Ascending aorta (tissue), 2 donors: Measurements from ENCODE around the gene CYP2U1. TPM values are rescaled to one million over a fixed set of nuclear protein-coding genes. Genes with fewer than 3 reads are reported as not detected.
A peak's percentile ranks its signal among the peaks of the same experiment; 100 is the strongest.

Source experiments
- DNase-seq, 2 donors: peaks; one replicate each; pipeline ENCODE4 v3.0.0-alpha.2; 2019; ENCODE audit warnings: low spot score in 2 of 2
- H3K27ac ChIP-seq, 2 donors: fragments of 200-600 bp; sonication (generic); one replicate each; pipeline ENCODE4 v1.5.1; 2016 to 2017; ENCODE audit warnings: mild to moderate bottlenecking in 1 of 2
- H3K27me3 ChIP-seq: fragments of 200-600 bp; sonication (generic); one replicate; pipeline ENCODE4 v1.5.1; 2017
- H3K36me3 ChIP-seq, 2 donors: fragments of 200-600 bp; sonication (generic); one replicate each; pipeline ENCODE4 v1.5.1; 2016
- H3K4me1 ChIP-seq, 2 donors: fragments of 200-600 bp; sonication (generic); one replicate each; pipeline ENCODE4 v1.5.1; 2016 to 2017; ENCODE audit warnings: mild to moderate bottlenecking in 1 of 2
- H3K4me3 ChIP-seq, 2 donors: fragments of 200-600 bp; sonication (generic); one replicate each; pipeline ENCODE4 v1.5.1; 2016 to 2017; ENCODE audit warnings: mild to moderate bottlenecking in 1 of 2
- H3K9me3 ChIP-seq, 2 donors: fragments of 200-600 bp; sonication (generic); one replicate each; pipeline ENCODE4 v1.5.1; 2016
- intact Hi-C: fragments of 100-400 bp; cut with DNase I; formaldehyde crosslinking; loops from one replicate; pipeline ENCODE4 v1.15.1; 2023
- total RNA-seq: library from RNA; depleted of rRNA; stranded (reverse); fragments of >200 nt; gene quantifications from one replicate; pipeline ENCODE4 v1.1.0, GENCODE V29; 2016
- TF ChIP-seq, protein P1 (sequence below), 3 experiments: fragments of 200-600 bp in 2 of 3; fragments of 450-650 bp in 1 of 3; sonication (generic) in 2 of 3; IDR thresholded peaks; one replicate each; pipeline ENCODE4 v1.5.1; 2016 to 2019; ENCODE audit warnings: antibody characterized with exemption in 3 of 3, mild to moderate bottlenecking in 1 of 3, moderate library complexity in 1 of 3

Gene CYP2U1
- total RNA-seq, 1 donor from 2014 or later: 23.8 TPM

DNA sequence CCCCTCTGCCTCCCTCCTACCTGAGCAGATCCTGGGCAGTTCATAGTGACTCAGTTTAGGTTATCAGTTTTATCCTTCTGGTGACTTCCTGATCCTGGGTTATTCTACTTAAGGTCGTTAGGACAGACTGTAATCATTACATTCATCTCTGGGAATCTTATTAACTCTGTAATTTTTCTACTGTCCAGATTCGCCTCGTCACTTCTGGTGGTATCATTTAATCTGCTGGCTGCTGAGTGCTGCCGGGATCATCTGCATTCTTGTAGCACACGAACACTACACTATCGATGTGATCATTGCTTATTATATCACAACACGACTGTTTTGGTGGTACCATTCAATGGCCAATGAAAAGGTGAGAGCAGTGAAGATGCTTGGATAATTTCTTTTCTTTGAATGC is 23.0 kb upstream of the CYP2U1 start:
- H3K9me3 ChIP-seq: no peaks in the 10 kb centered on the region
- no peak for DNase-seq
- TF ChIP-seq, protein P1, sequence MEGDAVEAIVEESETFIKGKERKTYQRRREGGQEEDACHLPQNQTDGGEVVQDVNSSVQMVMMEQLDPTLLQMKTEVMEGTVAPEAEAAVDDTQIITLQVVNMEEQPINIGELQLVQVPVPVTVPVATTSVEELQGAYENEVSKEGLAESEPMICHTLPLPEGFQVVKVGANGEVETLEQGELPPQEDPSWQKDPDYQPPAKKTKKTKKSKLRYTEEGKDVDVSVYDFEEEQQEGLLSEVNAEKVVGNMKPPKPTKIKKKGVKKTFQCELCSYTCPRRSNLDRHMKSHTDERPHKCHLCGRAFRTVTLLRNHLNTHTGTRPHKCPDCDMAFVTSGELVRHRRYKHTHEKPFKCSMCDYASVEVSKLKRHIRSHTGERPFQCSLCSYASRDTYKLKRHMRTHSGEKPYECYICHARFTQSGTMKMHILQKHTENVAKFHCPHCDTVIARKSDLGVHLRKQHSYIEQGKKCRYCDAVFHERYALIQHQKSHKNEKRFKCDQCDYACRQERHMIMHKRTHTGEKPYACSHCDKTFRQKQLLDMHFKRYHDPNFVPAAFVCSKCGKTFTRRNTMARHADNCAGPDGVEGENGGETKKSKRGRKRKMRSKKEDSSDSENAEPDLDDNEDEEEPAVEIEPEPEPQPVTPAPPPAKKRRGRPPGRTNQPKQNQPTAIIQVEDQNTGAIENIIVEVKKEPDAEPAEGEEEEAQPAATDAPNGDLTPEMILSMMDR (IDR thresholded peaks at IDR 0.05): no peak
- no peak overlapping the region for H3K4me3 ChIP-seq
- H3K27me3 ChIP-seq: no peaks in the 10 kb centered on the region
- H3K4me1 ChIP-seq: no peaks in the 10 kb centered on the region
- intact Hi-C loops: no loop called here
- H3K27ac ChIP-seq: no peak overlapping the region
- peaks cover 5 to 19% of the 10 kb centered on the region in 2 donors for H3K36me3 ChIP-seq

DNA sequence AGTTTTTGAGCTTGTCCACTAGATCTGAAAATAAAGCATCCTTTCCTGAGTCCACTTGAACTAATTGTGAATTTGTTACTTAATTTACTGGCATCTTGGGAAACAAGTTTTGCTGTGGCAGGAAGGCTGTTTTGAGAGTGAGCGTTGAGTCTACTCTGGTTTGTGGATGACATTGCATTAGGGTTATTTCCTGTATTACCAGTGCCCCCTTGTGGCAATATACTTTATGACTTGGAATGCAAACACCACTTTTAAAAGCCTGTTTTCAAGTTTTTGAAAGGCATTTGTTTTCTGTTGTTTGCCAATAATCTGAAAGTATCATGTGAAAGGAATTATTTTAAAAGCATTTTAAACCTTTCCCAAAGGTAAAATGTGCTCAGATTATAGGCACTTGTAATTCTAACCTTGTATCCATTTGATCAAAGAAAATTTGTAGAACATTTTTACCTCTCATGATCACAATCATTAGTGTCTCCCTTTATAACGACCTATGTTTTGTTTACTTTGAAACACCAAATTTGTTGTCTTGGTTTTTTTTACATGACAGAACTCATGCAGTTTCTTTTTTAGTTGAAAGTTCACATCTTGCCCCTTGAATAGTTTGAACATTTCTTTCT is 18.0 kb upstream of the CYP2U1 start:
- no peaks in the 10 kb centered on the region for H3K9me3 ChIP-seq
- no peak overlapping the region for H3K27ac ChIP-seq
- peak in 1 of 2 donors; percentile 65 for DNase-seq
- no peak overlapping the region for H3K4me3 ChIP-seq
- peaks cover 5 to 18% of the 10 kb centered on the region in 2 donors for H3K36me3 ChIP-seq
- intact Hi-C loops: loop anchor here (1.0 kb wide), 2 partner anchors 88 to 153 kb away; no protein-coding TSS in a partner anchor
- no peaks in the 10 kb centered on the region for H3K4me1 ChIP-seq
- no peaks in the 10 kb centered on the region for H3K27me3 ChIP-seq
- TF ChIP-seq, protein P1 (IDR thresholded peaks at IDR 0.05): peak; percentile 68 to 75 (median 72)

DNA sequence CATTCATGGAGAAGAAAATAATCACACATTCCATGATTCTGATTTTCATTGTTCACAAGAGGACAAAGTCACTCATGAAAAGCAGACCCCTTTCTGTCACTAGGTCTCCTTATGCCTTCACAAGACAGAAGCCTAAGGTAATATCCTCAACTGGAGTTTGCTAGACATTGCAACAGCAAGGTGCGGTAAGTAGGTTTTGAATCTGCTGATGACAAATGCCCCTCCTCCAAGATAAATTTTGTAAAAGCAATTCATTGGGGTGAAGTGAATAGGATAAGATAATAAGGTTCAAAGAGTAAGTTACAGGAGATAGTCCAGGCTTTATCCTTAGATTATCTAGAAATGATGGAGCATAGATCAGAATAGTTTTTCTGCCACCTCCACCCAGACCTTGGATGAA is 16.1 kb upstream of the CYP2U1 start:
- Histone ChIP-seq H3K4me3 (no peak overlapping the region), H3K9me3 (peaks cover 3 to 18% of the 10 kb centered on the region in 2 donors), H3K4me1 (no peaks in the 10 kb centered on the region), H3K27ac (no peak overlapping the region), H3K27me3 (no peaks in the 10 kb centered on the region), H3K36me3 (peaks cover 0 to 3% of the 10 kb centered on the region in 2 donors)
- DNase-seq: no peak
- intact Hi-C loops: no loop called here
- TF ChIP-seq, protein P1 (IDR thresholded peaks at IDR 0.05): no peak

DNA sequence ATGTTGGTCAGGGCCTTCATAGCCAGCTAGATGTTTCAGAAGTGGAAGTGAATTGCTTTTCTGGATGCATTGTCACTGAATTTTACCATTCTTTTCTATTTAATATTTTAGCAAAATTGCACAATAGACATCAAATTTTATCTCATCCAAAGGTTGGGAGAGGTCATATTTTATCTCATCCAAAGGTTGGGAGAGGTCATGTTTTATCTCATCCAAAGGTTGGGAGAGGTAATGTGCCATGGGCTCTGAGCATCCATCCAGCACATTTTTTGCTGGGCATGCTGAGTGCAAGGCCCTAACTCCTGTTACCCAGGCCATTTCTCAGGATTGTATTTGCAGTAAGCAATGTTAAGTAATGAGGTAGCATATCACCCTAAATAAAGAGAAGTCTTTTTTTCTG is 14.7 kb upstream of the CYP2U1 start:
- intact Hi-C loops: no loop called here
- TF ChIP-seq, protein P1 (IDR thresholded peaks at IDR 0.05): no peak
- Histone ChIP-seq H3K4me1 (no peaks in the 10 kb centered on the region), H3K36me3 (no peaks in the 10 kb centered on the region), H3K4me3 (no peak overlapping the region), H3K9me3 (peaks cover 9 to 21% of the 10 kb centered on the region in 2 donors), H3K27me3 (no peaks in the 10 kb centered on the region), H3K27ac (no peak overlapping the region)
- no peak for DNase-seq

DNA sequence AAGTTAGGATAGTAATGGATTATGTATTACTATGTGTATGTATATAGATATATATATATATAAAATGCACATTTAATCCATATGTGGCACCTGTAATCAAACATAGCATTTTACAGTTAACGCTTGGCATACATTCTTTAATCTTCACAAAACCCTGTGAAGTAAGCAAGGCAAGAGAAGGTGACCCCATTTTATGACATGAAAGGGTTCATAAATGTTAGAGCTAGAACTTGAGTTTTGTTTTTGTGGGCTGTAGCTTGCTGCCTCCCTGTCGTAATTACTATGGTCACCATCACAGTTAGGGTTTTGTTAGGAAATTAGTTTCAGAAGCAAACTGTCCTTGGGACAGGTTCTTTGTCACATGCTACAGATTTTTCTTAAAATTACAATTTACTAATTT is 13.8 kb upstream of the CYP2U1 start:
- Histone ChIP-seq H3K9me3 (peaks cover 9 to 21% of the 10 kb centered on the region in 2 donors), H3K4me1 (no peaks in the 10 kb centered on the region), H3K27ac (no peak overlapping the region), H3K4me3 (no peak overlapping the region), H3K27me3 (no peaks in the 10 kb centered on the region), H3K36me3 (no peaks in the 10 kb centered on the region)
- TF ChIP-seq, protein P1 (IDR thresholded peaks at IDR 0.05): no peak
- DNase-seq: no peak
- intact Hi-C loops: no loop called here
